ENCODE data around the gene AFF1. TPM values are rescaled to one million over a fixed set of nuclear protein-coding genes. Genes with fewer than 3 reads are reported as not detected.

AFF1 gene
- total RNA-seq, 1 donor from 2014 or later: 34.1 TPM

GRCh38 chr4:87050596-87050995, 115.8 kb downstream of the AFF1 start:
- peaks cover 35% of the 10 kb centered on the region for H3K4me1 Mint-ChIP-seq
- H3K27me3 Mint-ChIP-seq (ENCODE audit: low read depth): no peaks in the 10 kb centered on the region
- H3K36me3 Mint-ChIP-seq (ENCODE audit: low read depth): peaks cover 23% of the 10 kb centered on the region
- H3K27ac Mint-ChIP-seq (ENCODE audit: unreplicated experiment): no peak overlapping the region
- no peaks in the 10 kb centered on the region for H3K9me3 Mint-ChIP-seq
- DNase-seq (ENCODE audit: low read depth, low spot score): no peak
- no peak overlapping the region for H3K4me3 Mint-ChIP-seq
- TF ChIP-seq CTCF (conservative IDR thresholded peaks at IDR 0.05): no peak

GRCh38 chr4:87051121-87051713, 116.4 kb downstream of the AFF1 start:
- Mint-ChIP-seq H3K27me3 (ENCODE audit: low read depth) (no peaks in the 10 kb centered on the region), H3K27ac (ENCODE audit: unreplicated experiment) (no peak overlapping the region), H3K9me3 (no peaks in the 10 kb centered on the region), H3K4me1 (peaks cover 40% of the 10 kb centered on the region), H3K4me3 (no peak overlapping the region), H3K36me3 (ENCODE audit: low read depth) (peaks cover 23% of the 10 kb centered on the region)
- no peak for DNase-seq (ENCODE audit: low read depth, low spot score)
- TF ChIP-seq CTCF (conservative IDR thresholded peaks at IDR 0.05): no peak

GRCh38 chr4:87052615-87053014, 117.8 kb downstream of the AFF1 start:
- H3K27ac Mint-ChIP-seq (ENCODE audit: unreplicated experiment): no peak overlapping the region
- H3K9me3 Mint-ChIP-seq: no peaks in the 10 kb centered on the region
- peaks cover 21% of the 10 kb centered on the region for H3K36me3 Mint-ChIP-seq (ENCODE audit: low read depth)
- H3K27me3 Mint-ChIP-seq (ENCODE audit: low read depth): no peaks in the 10 kb centered on the region
- no peak for TF ChIP-seq CTCF (conservative IDR thresholded peaks at IDR 0.05)
- H3K4me3 Mint-ChIP-seq: no peak overlapping the region
- DNase-seq (ENCODE audit: low read depth, low spot score): no peak
- H3K4me1 Mint-ChIP-seq: peaks cover 40% of the 10 kb centered on the region

GRCh38 chr4:87053176-87053658, 118.4 kb downstream of the AFF1 start:
- H3K36me3 Mint-ChIP-seq (ENCODE audit: low read depth): peaks cover 19% of the 10 kb centered on the region
- peaks cover 40% of the 10 kb centered on the region for H3K4me1 Mint-ChIP-seq
- DNase-seq (ENCODE audit: low read depth, low spot score): no peak
- no peaks in the 10 kb centered on the region for H3K27me3 Mint-ChIP-seq (ENCODE audit: low read depth)
- H3K4me3 Mint-ChIP-seq: no peak overlapping the region
- no peak overlapping the region for H3K27ac Mint-ChIP-seq (ENCODE audit: unreplicated experiment)
- TF ChIP-seq CTCF (conservative IDR thresholded peaks at IDR 0.05): no peak
- H3K9me3 Mint-ChIP-seq: no peaks in the 10 kb centered on the region

GRCh38 chr4:87053802-87054767, 119.3 kb downstream of the AFF1 start:
- Mint-ChIP-seq H3K27ac (ENCODE audit: unreplicated experiment) (no peak overlapping the region), H3K36me3 (ENCODE audit: low read depth) (peaks cover 16% of the 10 kb centered on the region), H3K4me3 (no peak overlapping the region), H3K4me1 (peaks cover 42% of the 10 kb centered on the region), H3K9me3 (no peaks in the 10 kb centered on the region), H3K27me3 (ENCODE audit: low read depth) (no peaks in the 10 kb centered on the region)
- DNase-seq (ENCODE audit: low read depth, low spot score): no peak
- no peak for TF ChIP-seq CTCF (conservative IDR thresholded peaks at IDR 0.05)
